HepG2 (cell line): ENCODE results near the gene GCLC. TPM values are rescaled to one million over a fixed set of nuclear protein-coding genes. Genes with fewer than 3 reads are reported as not detected.

ENCODE experiments used
- ATAC-seq: fragments of 200-7000 bp; cut with Tn5 transposase; 3 replicates; pipeline ENCODE4 v1.9.1; 2020; ENCODE audit warnings: mild to moderate bottlenecking, moderate library complexity
- BruUV-seq: library from RNA; stranded (reverse); fragments of 400-500 nt; replicated peaks from 2 replicates; lab custom pipeline; 2021; lab: Mats Ljungman, UMichigan
- CTCF ChIA-PET: fragments of 300-600 bp; formaldehyde crosslinking; extraction: SDS; loops from one replicate; lab custom pipeline; 2021; ENCODE audit warnings: low total read pairs, inconsistent platforms, low intra/inter-chr PET ratio; lab: Yijun Ruan, JAX
- POLR2A ChIA-PET: fragments of 350-600 bp; sonication (Branson Sonifier 250); formaldehyde crosslinking; loops from one replicate; lab custom pipeline; 2020; ENCODE audit warnings: antibody characterized with exemption, inconsistent platforms; lab: Yijun Ruan, JAX
- DNase-seq: peaks from one replicate; pipeline ENCODE4 v3.0.0-alpha.2; 2015; ENCODE audit warnings: low spot score
- FAIRE-seq: peaks from 3 replicates; lab custom pipeline; 2011; peaks lifted over from hg19 to GRCh38; lab: Jason Lieb, UNC
- H2AFZ ChIP-seq: one replicate; pipeline ENCODE4 v1.6.1; 2011; ENCODE audit warnings: low read length, inconsistent platforms
- H3K27ac ChIP-seq: fragments of 300-600 bp; 3 replicates; pipeline ENCODE4 v1.8.0; 2011; ENCODE audit warnings: mixed run types, mild to moderate bottlenecking, mixed read lengths, low read length, inconsistent platforms; ENCODE audit not compliant: insufficient read depth; ENCODE audit errors: extremely low read length
- H3K27me3 ChIP-seq, 2 experiments: fragments of 200-600 bp in 1 of 2; 2 replicates in 1 of 2; 3 replicates in 1 of 2; pipeline versions ENCODE4 v1.6.0 to v1.8.0; 2011; ENCODE audit warnings: low read length in 2 of 2, mild to moderate bottlenecking in 2 of 2, moderate library complexity in 2 of 2, inconsistent platforms in 1 of 2; ENCODE audit not compliant: insufficient read depth in 2 of 2, control insufficient read depth in 1 of 2
- H3K36me3 ChIP-seq, 2 experiments: fragments of 200-600 bp in 1 of 2; replicated peaks in 1 of 2; 2 replicates in 1 of 2; 3 replicates in 1 of 2; pipeline versions ENCODE4 v1.5.1 to v1.8.0; 2011; ENCODE audit warnings: low read length in 2 of 2, inconsistent platforms in 1 of 2; ENCODE audit not compliant: insufficient read depth in 2 of 2, control insufficient read depth in 1 of 2
- H3K4me1 ChIP-seq: 2 replicates; pipeline ENCODE4 v1.5.1; 2012; ENCODE audit warnings: low read length, inconsistent platforms; ENCODE audit not compliant: insufficient read depth
- H3K4me2 ChIP-seq: 2 replicates; pipeline ENCODE4 v1.6.0; 2011; ENCODE audit warnings: low read depth, low read length, inconsistent platforms
- H3K4me3 ChIP-seq, 3 experiments: fragments of 200-600 bp in 1 of 3; sonication (generic), shearing (Covaris generic) in 1 of 3; replicated peaks in 1 of 3; 2 replicates each; pipeline ENCODE4 v1.5.1; 2011 to 2016; ENCODE audit warnings: low read length in 3 of 3, inconsistent platforms in 2 of 3, low read depth in 2 of 3, mild to moderate bottlenecking in 2 of 3, control low read depth in 1 of 3, mixed read lengths in 1 of 3; ENCODE audit not compliant: insufficient read depth in 1 of 3
- H3K79me2 ChIP-seq: one replicate; pipeline ENCODE4 v1.6.1; 2011; ENCODE audit warnings: low read length, inconsistent platforms; ENCODE audit not compliant: insufficient read depth
- H3K9ac ChIP-seq: 2 replicates; pipeline ENCODE4 v1.6.0; 2011; ENCODE audit warnings: mild to moderate bottlenecking, low read depth, low read length, inconsistent platforms; ENCODE audit not compliant: insufficient read depth
- H3K9me3 ChIP-seq: 2 replicates; pipeline ENCODE4 v1.5.1; 2012; ENCODE audit warnings: mild to moderate bottlenecking, low read length
- H4K20me1 ChIP-seq: 2 replicates; pipeline ENCODE4 v1.6.0; 2011; ENCODE audit warnings: inconsistent platforms, mild to moderate bottlenecking, low read length, moderate library complexity; ENCODE audit not compliant: insufficient read depth
- STAT5B ChIP-seq: sonication (generic); formaldehyde crosslinking; IDR thresholded peaks from 2 replicates; pipeline ENCODE4 v1.4.0; 2020; ENCODE audit warnings: missing genetic modification reagents
- ZNF10 ChIP-seq: sonication (generic); formaldehyde crosslinking; IDR thresholded peaks from 2 replicates; pipeline ENCODE4 v1.4.0; 2020; ENCODE audit warnings: mild to moderate bottlenecking, low read depth, missing genetic modification reagents, borderline replicate concordance
- ZNF335 ChIP-seq: sonication (generic); formaldehyde crosslinking; IDR thresholded peaks from 2 replicates; pipeline ENCODE4 v1.4.0; 2020; ENCODE audit warnings: missing genetic modification reagents
- ZNF646 ChIP-seq: sonication (generic); formaldehyde crosslinking; IDR thresholded peaks from 2 replicates; pipeline ENCODE4 v1.9.0; 2021; ENCODE audit warnings: mild to moderate bottlenecking, missing genetic modification reagents
- WGBS: methylation state at CpG from one replicate; pipeline ENCODE4 v1.1.6; 2017; ENCODE audit warnings: low lambda C conversion rate; 5-methylcytosine and 5-hydroxymethylcytosine counted together
- in situ Hi-C: cut with HindIII; loops from 2 replicates; pipeline ENCODE4 v1.10.0; 2017; ENCODE audit warnings: low pct_unique_long_range_greater_than_20kb; ENCODE audit not compliant: extremely low pct_ligation_motif_present
- intact Hi-C: fragments of 100-400 bp; cut with micrococcal nuclease; formaldehyde crosslinking; loops from one replicate; pipeline ENCODE4 v1.10.0; 2022; ENCODE audit not compliant: unreplicated experiment
- polyA plus RNA-seq, 8 experiments: library from polyadenylated mRNA; depleted of rRNA in 3 of 8; stranded (reverse) in 7 of 8; unstranded in 1 of 8; fragments of >200 nt; fragmentation: Illumina TruSeq in 4 of 8; extraction: Trizol in 4 of 8; gene quantifications; 2 replicates each; pipeline versions ENCODE4 v1.2.1 to v1.2.3, GENCODE V29; 2011 to 2016; ENCODE audit warnings: low read depth in 4 of 8, missing spikeins in 1 of 8, mixed read lengths in 1 of 8; ENCODE audit not compliant: insufficient read depth in 1 of 8
- total RNA-seq, 5 experiments: library from RNA; depleted of rRNA; stranded (reverse); fragments of >200 nt; fragmentation: Illumina TruSeq; extraction: Trizol; gene quantifications; 2 replicates each; pipeline ENCODE4 v1.2.3, GENCODE V29; 2016; ENCODE audit warnings: low read depth in 1 of 5

GCLC gene
- total and polyA plus RNA-seq, 2 of the 13 experiments (the other 11 are each of a cell fraction or from before 2014, with no cell fraction given): 35.3 to 84.6 TPM

- TF ChIP-seq ZNF646 (CRISPR knock-in tag): no peak
- TF ChIP-seq, all 625 proteins: peak for 0
These were observed 39.8 kb upstream of the GCLC start (continued) for GRCh38 chr6:53584726-53585125.

GRCh38 chr6:53583451-53583850 lies 38.5 kb upstream of the GCLC start:
- no peak overlapping the region for H3K9ac ChIP-seq
- TF ChIP-seq ZNF10 (CRISPR knock-in tag) (no peak), STAT5B (CRISPR knock-in tag) (no peak), ZNF335 (CRISPR knock-in tag) (no peak)
- BruUV-seq: no TSS peak
- POLR2A ChIA-PET: no interaction called here
- in situ Hi-C loops: no loop called here
- WGBS: 60% methylated on average over 3 of the region's 3 CpGs
- no peaks in the 10 kb centered on the region for H4K20me1 ChIP-seq
- CTCF ChIA-PET: no interaction called here
- ATAC-seq: no peak
- H3K4me2 ChIP-seq: no peak overlapping the region
- intact Hi-C loops: no loop called here
- H3K36me3 ChIP-seq: no peaks in the 10 kb centered on the region
- H3K79me2 ChIP-seq: no peaks in the 10 kb centered on the region
- no peak overlapping the region for H3K4me3 ChIP-seq
- no peaks in the 10 kb centered on the region; a peak in 1 of 5 replicates for H3K27me3 ChIP-seq
- H3K4me1 ChIP-seq: 0 out of 2 replicates have a peak, but pooled peaks cover 6% of the 10 kb centered on the region
- H2AFZ ChIP-seq: no peak overlapping the region
- no peak overlapping the region for H3K27ac ChIP-seq
- no peak for FAIRE-seq
- no peak for DNase-seq
- H3K9me3 ChIP-seq: no peaks in the 10 kb centered on the region
